ENCODE data around the gene LSG1.

The LSG1 gene

GRCh38 chr3:194714137-194714455 lies 42.1 kb upstream of the LSG1 start:
- no peak for TF ChIP-seq CTCF (IDR thresholded peaks at IDR 0.05; ENCODE audit: low read depth, low read length)
- no peaks in the 10 kb centered on the region for H3K27me3 ChIP-seq
- no peak overlapping the region for H3K4me3 ChIP-seq (ENCODE audit: low read depth, low read length)
- no peaks in the 10 kb centered on the region; the same call in 1 of the 2 replicates for H3K9me3 ChIP-seq
- H3K36me3 ChIP-seq, result no peaks in the 10 kb centered on the region
- DNase-seq, result no peak
- no peaks in the 10 kb centered on the region for H3K4me1 ChIP-seq

DNA sequence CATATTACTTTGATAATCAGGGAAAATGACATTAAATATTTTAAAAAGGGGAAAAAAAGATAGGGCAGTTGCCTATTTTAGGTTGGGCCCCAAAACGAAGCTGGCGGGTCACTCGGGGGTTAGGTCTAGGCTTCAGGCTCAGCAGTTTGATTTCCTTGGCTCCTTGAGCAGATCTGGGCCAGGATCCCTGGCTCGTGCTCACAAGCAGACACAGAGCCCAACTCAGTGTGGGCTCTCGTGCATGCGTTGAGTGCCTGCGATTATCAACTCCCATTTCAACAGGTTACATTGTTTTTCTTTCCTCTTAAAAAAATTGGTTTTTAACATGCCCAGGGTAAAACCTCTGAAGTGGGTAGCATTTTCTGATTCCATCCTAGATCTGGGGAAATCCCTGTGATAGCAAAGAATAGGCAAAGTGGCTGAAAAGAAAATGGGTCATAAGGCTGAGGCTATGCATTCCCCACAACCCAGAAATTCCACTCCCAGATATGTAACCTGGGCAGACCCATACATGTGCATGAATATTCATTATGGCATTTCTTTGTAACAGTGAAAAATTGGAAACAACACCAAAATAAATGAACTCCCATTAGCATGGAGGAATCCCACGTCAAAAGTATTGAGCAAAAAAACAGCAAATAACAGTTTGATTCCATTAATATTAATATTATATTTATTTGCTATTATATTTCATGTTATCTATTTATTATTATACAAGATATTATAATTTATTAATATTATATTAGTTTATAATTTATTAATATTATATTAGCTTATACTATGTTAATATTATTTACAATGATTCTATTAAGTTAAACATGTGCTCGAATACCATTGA lies 41.5 kb upstream of the LSG1 start:
- H3K27me3 ChIP-seq, result no peaks in the 10 kb centered on the region
- DNase-seq, result no peak
- no peak for TF ChIP-seq CTCF (IDR thresholded peaks at IDR 0.05; ENCODE audit: low read depth, low read length)
- no peaks in the 10 kb centered on the region for H3K36me3 ChIP-seq
- H3K9me3 ChIP-seq, result no peaks in the 10 kb centered on the region; the same call in 1 of the 2 replicates
- H3K4me3 ChIP-seq (ENCODE audit: low read depth, low read length), result no peak overlapping the region
- no peaks in the 10 kb centered on the region for H3K4me1 ChIP-seq

- DNase-seq, result no peak
- Histone ChIP-seq H3K36me3 (no peaks in the 10 kb centered on the region), H3K4me3 (ENCODE audit: low read depth, low read length) (no peak overlapping the region), H3K27me3 (no peaks in the 10 kb centered on the region), H3K9me3 (no peaks in the 10 kb centered on the region; the same call in 1 of the 2 replicates), H3K4me1 (no peaks in the 10 kb centered on the region)
- no peak for TF ChIP-seq CTCF (IDR thresholded peaks at IDR 0.05; ENCODE audit: low read depth, low read length)
Measured at GRCh38 chr3:194711913-194712312, 39.9 kb upstream of the LSG1 start.

DNA sequence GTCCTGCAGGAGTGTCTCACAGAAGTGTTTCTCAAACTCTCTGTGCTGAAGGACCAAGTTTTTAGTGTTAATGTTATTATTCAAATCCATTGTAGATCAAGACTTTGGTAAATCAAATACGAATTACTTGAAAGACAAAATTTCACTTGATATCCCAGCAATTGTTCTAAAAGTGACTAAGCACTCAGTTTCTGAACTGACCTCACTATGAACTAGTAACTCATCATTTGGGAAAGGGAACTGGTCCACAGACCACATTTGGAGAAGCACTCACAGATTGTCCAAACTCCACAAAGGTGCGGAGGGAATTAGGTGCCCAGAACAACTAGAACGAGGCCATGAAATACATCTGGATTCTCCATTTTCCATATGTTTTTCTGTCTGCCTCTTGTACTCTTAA lies 39.3 kb upstream of the LSG1 start:
- no peak for TF ChIP-seq CTCF (IDR thresholded peaks at IDR 0.05; ENCODE audit: low read depth, low read length)
- Histone ChIP-seq H3K9me3 (no peaks in the 10 kb centered on the region; the same call in 1 of the 2 replicates), H3K27me3 (no peaks in the 10 kb centered on the region), H3K36me3 (no peaks in the 10 kb centered on the region), H3K4me3 (ENCODE audit: low read depth, low read length) (no peak overlapping the region), H3K4me1 (no peaks in the 10 kb centered on the region)
- no peak for DNase-seq

DNA sequence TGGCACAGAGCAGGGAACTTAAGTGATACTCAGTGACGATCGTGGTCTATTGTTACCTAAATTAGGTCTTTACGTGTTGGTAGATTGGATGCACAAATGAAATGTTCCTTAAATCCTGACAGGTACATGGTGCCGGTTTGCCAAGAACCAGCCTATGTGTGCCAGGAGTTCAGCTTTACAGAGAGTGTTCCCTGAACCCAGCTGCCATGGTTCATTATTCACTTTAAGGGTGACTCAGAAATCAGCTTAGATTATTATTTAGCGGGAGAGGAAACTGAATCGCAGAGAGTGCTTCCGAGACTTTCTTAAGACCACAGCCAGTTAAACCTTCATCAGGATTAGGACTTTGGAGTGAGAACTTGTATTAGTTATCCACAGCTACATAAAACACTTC lies 35.2 kb upstream of the LSG1 start:
- TF ChIP-seq CTCF (IDR thresholded peaks at IDR 0.05; ENCODE audit: low read depth, low read length), result no peak
- Histone ChIP-seq H3K9me3 (no peaks in the 10 kb centered on the region; the same call in 1 of the 2 replicates), H3K27me3 (no peaks in the 10 kb centered on the region), H3K4me1 (no peaks in the 10 kb centered on the region), H3K36me3 (no peaks in the 10 kb centered on the region), H3K4me3 (ENCODE audit: low read depth, low read length) (no peak overlapping the region)
- no peak for DNase-seq

GRCh38 chr3:194705761-194706160 lies 33.8 kb upstream of the LSG1 start:
- H3K4me3 ChIP-seq (ENCODE audit: low read depth, low read length), result no peak overlapping the region
- H3K4me1 ChIP-seq, result no peaks in the 10 kb centered on the region
- no peaks in the 10 kb centered on the region for H3K27me3 ChIP-seq
- no peak for TF ChIP-seq CTCF (IDR thresholded peaks at IDR 0.05; ENCODE audit: low read depth, low read length)
- no peak for DNase-seq
- H3K9me3 ChIP-seq, result no peaks in the 10 kb centered on the region; the same call in 1 of the 2 replicates
- H3K36me3 ChIP-seq, result no peaks in the 10 kb centered on the region
